ENCODE measurements around the gene GOLGA1. TPM values are rescaled to one million over a fixed set of nuclear protein-coding genes. Genes with fewer than 3 reads are reported as not detected.

Gene GOLGA1, protein sequence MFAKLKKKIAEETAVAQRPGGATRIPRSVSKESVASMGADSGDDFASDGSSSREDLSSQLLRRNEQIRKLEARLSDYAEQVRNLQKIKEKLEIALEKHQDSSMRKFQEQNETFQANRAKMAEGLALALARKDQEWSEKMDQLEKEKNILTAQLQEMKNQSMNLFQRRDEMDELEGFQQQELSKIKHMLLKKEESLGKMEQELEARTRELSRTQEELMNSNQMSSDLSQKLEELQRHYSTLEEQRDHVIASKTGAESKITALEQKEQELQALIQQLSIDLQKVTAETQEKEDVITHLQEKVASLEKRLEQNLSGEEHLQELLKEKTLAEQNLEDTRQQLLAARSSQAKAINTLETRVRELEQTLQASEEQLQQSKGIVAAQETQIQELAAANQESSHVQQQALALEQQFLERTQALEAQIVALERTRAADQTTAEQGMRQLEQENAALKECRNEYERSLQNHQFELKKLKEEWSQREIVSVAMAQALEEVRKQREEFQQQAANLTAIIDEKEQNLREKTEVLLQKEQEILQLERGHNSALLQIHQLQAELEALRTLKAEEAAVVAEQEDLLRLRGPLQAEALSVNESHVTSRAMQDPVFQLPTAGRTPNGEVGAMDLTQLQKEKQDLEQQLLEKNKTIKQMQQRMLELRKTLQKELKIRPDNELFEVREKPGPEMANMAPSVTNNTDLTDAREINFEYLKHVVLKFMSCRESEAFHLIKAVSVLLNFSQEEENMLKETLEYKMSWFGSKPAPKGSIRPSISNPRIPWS
- polyA plus RNA-seq (2012; ENCODE audit: insufficient read length, low read depth): 6.5 TPM

DNA sequence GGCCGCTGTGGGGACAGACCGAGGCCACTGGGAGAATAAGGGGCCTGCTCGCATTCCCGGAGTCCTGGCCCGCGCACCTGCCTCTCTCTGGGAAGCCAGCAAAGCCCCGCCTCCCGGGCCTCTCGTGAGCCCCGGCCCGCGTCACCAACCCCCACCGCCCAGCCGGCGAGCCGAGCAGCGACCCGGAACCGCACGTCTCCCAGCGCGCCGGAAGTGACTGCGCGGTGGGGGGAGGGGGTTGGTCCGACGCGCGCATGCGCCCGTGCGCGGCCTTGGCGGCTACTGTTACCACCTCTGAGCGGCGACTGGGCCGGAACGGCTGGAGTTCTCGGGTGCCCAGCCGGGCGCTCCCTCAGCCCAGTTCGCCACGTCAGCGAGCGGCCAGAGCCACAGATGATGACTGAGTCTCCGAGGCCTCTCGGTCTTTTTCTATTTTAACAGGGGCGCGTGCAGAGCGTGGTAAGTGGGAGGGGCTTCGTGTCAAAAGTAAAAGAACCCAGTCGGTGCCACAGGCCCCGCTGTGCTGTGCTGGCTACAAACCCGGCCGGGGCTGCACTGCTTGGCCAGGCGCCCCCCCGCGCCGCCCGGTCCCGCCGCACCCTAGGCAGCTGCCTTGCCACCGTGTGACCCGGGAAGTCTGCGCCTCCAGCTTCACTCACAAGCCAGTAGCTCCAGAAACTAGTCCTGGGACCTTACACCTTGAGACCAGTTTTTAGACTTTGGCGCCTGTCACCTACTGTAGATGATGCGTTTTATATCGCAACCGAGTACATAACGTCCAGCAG lies at the start of gene GOLGA1:
Gene GOLGA1, minus strand, starts transcription at position 190 of the 785 bp plus-strand sequence. CDS start 2,372 bp downstream, outside the sequence.
- TF ChIP-seq POLR2AphosphoS5 (IDR thresholded peaks at IDR 0.05; ENCODE audit: low read depth, low read length) (peak; percentile 79), TAF1 (IDR thresholded peaks at IDR 0.05; ENCODE audit: borderline replicate concordance, insufficient read depth, low read length) (peak; percentile 64; the same call in 1 of the 2 replicates), FOXP2 (optimal IDR thresholded peaks at IDR 0.05; ENCODE audit: borderline replicate concordance, extremely low read depth, extremely low read length, insufficient read depth) (peak; percentile 99), SIN3A (IDR thresholded peaks at IDR 0.05; ENCODE audit: borderline replicate concordance, insufficient read depth, low read length) (0 out of 2 replicates have a peak, but pooled peaks have one; percentile 52)
- TF ChIP-seq, protein P1, sequence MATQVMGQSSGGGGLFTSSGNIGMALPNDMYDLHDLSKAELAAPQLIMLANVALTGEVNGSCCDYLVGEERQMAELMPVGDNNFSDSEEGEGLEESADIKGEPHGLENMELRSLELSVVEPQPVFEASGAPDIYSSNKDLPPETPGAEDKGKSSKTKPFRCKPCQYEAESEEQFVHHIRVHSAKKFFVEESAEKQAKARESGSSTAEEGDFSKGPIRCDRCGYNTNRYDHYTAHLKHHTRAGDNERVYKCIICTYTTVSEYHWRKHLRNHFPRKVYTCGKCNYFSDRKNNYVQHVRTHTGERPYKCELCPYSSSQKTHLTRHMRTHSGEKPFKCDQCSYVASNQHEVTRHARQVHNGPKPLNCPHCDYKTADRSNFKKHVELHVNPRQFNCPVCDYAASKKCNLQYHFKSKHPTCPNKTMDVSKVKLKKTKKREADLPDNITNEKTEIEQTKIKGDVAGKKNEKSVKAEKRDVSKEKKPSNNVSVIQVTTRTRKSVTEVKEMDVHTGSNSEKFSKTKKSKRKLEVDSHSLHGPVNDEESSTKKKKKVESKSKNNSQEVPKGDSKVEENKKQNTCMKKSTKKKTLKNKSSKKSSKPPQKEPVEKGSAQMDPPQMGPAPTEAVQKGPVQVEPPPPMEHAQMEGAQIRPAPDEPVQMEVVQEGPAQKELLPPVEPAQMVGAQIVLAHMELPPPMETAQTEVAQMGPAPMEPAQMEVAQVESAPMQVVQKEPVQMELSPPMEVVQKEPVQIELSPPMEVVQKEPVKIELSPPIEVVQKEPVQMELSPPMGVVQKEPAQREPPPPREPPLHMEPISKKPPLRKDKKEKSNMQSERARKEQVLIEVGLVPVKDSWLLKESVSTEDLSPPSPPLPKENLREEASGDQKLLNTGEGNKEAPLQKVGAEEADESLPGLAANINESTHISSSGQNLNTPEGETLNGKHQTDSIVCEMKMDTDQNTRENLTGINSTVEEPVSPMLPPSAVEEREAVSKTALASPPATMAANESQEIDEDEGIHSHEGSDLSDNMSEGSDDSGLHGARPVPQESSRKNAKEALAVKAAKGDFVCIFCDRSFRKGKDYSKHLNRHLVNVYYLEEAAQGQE (IDR thresholded peaks at IDR 0.05; ENCODE audit: insufficient read depth in 1 of 2, low read depth in 2 of 2, low read length in 2 of 2): 0 out of 4 replicates have a peak, but pooled peaks of 1 of the 2 experiments have one; percentile 15

DNA sequence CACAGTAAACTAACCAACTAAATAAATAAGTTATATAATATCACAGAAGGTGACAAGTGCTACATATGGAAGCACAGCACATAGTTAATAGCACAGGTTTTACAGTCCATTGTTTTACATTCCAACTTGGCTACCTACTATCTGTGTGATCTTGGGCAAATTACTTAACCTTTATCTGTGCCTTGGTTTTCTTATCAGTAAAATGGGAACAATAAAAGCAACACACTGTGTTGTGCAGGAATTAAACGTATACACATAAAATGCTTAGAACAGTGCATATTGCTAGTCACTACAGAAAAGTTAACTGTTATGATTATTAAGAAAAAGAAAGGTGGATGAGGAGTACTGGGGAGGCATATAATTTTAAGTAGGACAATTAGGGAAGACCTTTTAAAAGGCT lies 42.8 kb upstream of the GOLGA1 start:
- TF ChIP-seq FOXP2 (optimal IDR thresholded peaks at IDR 0.05; ENCODE audit: borderline replicate concordance, extremely low read depth, extremely low read length, insufficient read depth) (no peak), SIN3A (IDR thresholded peaks at IDR 0.05; ENCODE audit: borderline replicate concordance, insufficient read depth, low read length) (no peak), TAF1 (IDR thresholded peaks at IDR 0.05; ENCODE audit: borderline replicate concordance, insufficient read depth, low read length) (no peak), POLR2AphosphoS5 (IDR thresholded peaks at IDR 0.05; ENCODE audit: low read depth, low read length) (no peak)
- TF ChIP-seq, protein P1 (IDR thresholded peaks at IDR 0.05; ENCODE audit: insufficient read depth in 1 of 2, low read depth in 2 of 2, low read length in 2 of 2): no peak

DNA sequence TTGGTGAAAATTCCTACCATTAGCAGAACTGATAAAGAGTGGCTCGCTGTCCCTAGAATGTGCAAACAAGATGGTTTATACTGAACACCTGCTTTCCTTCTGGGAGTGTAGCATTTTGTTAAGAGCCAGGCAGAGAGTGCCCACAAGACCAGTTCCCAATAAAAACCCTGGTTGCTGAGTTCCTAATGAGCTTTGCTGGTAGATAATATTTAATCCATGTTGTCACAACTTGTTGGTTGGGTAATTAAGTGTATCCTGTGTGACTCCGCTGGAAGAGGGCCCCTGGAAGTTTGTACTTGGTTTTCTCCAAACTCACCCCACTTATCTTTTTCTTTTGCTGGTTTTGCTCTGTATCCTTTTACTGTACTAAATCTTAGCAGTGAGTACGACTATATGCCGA lies 39.5 kb upstream of the GOLGA1 start:
- TF ChIP-seq TAF1 (IDR thresholded peaks at IDR 0.05; ENCODE audit: borderline replicate concordance, insufficient read depth, low read length) (no peak), POLR2AphosphoS5 (IDR thresholded peaks at IDR 0.05; ENCODE audit: low read depth, low read length) (no peak), SIN3A (IDR thresholded peaks at IDR 0.05; ENCODE audit: borderline replicate concordance, insufficient read depth, low read length) (no peak), FOXP2 (optimal IDR thresholded peaks at IDR 0.05; ENCODE audit: borderline replicate concordance, extremely low read depth, extremely low read length, insufficient read depth) (no peak)
- TF ChIP-seq, protein P1 (IDR thresholded peaks at IDR 0.05; ENCODE audit: insufficient read depth in 1 of 2, low read depth in 2 of 2, low read length in 2 of 2): no peak

DNA sequence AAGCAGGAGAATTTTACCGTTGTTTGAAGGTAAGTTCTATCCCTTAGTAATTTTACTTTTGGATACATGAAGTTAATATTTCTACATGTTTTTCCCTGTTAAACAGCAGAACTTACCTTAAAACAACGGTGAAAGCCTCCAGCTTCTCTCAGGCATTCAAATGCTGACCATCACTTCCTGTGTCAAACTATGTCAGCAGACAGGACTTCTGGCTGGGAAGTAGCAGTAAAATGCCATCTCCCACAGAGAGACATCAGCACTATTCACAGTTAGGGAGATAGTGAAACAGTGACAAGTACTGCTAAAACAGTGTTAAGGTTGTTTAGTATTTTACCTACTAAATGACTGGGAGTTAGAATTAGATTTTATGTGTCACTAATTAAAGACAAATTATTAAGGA lies 34.2 kb upstream of the GOLGA1 start:
- no peak for TF ChIP-seq TAF1 (IDR thresholded peaks at IDR 0.05; ENCODE audit: borderline replicate concordance, insufficient read depth, low read length)

DNA sequence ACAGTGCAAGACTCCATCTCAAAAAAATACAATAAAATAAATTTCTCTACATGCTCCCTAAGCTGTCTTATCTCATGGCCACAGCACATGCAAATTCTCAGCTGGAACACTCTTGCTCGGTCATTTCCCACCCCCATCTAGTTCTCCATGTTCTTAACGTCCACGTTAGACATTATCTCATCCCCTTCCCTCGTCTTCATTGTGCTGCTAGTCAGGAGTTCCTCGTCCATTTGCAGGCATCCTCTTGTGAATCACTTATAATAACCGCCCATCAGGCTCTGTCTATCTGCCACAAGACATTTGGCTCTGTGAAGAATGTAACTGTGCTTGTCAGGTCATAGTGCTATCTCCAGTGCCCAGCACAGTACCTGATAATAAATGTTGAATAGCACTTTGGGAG lies 32.9 kb upstream of the GOLGA1 start:
- TF ChIP-seq POLR2AphosphoS5 (IDR thresholded peaks at IDR 0.05; ENCODE audit: low read depth, low read length) (no peak), FOXP2 (optimal IDR thresholded peaks at IDR 0.05; ENCODE audit: borderline replicate concordance, extremely low read depth, extremely low read length, insufficient read depth) (no peak), SIN3A (IDR thresholded peaks at IDR 0.05; ENCODE audit: borderline replicate concordance, insufficient read depth, low read length) (no peak), TAF1 (IDR thresholded peaks at IDR 0.05; ENCODE audit: borderline replicate concordance, insufficient read depth, low read length) (no peak)
- TF ChIP-seq, protein P1 (IDR thresholded peaks at IDR 0.05; ENCODE audit: insufficient read depth in 1 of 2, low read depth in 2 of 2, low read length in 2 of 2): no peak
